Gastroesophageal sphincter (tissue), 4 donors: Measurements from ENCODE around the gene CCDC60. TPM values are rescaled to one million over a fixed set of nuclear protein-coding genes. Genes with fewer than 3 reads are reported as not detected.

Experiments used
- ATAC-seq: fragments of 150-250 bp; one replicate; pipeline ENCODE4 v1.9.1; 2016; ENCODE audit warnings: mild to moderate bottlenecking, moderate library complexity
- H3K27ac ChIP-seq, 4 donors: fragments of 200-600 bp; sonication (generic) in 3 of 4; 1 replicate in 3 of 4; 2 replicates in 1 of 4; pipeline ENCODE4 v1.5.1; 2016 to 2019
- H3K27me3 ChIP-seq: fragments of 200-600 bp; sonication (generic); one replicate; pipeline ENCODE4 v1.5.1; 2019
- H3K36me3 ChIP-seq, 2 donors: fragments of 200-600 bp; sonication (generic); one replicate each; pipeline ENCODE4 v1.5.1; 2019; ENCODE audit warnings: control low read depth in 1 of 2
- H3K4me1 ChIP-seq, 3 donors: fragments of 200-600 bp; sonication (generic); 1 replicate in 2 of 3; 2 replicates in 1 of 3; pipeline ENCODE4 v1.5.1; 2016 to 2019; ENCODE audit warnings: control low read depth in 2 of 3
- H3K4me3 ChIP-seq, 2 donors: fragments of 200-600 bp; sonication (generic); one replicate each; pipeline ENCODE4 v1.5.1; 2019; ENCODE audit warnings: mild to moderate bottlenecking in 1 of 2, moderate library complexity in 1 of 2
- H3K9me3 ChIP-seq, 3 donors: fragments of 200-600 bp; sonication (generic); one replicate each; pipeline ENCODE4 v1.5.1; 2017 to 2019; ENCODE audit warnings: control low read depth in 2 of 3
- CTCF ChIP-seq, 4 experiments: fragments of 200-600 bp in 2 of 4; fragments of 450-650 bp in 2 of 4; sonication (generic) in 1 of 4; IDR thresholded peaks; one replicate each; pipeline ENCODE4 v1.5.1; 2017 to 2019; ENCODE audit warnings: antibody characterized with exemption in 4 of 4, mild to moderate bottlenecking in 2 of 4, moderate library complexity in 2 of 4
- EP300 ChIP-seq: sonication (generic); formaldehyde crosslinking; IDR thresholded peaks from one replicate; pipeline ENCODE4 v1.6.1; 2017; ENCODE audit warnings: antibody characterized with exemption, mild to moderate bottlenecking
- POLR2A ChIP-seq, 2 donors: fragments of 450-650 bp; IDR thresholded peaks; one replicate each; pipeline ENCODE4 v1.6.1; 2017; ENCODE audit warnings: antibody characterized with exemption in 2 of 2, mild to moderate bottlenecking in 2 of 2, moderate library complexity in 1 of 2
- POLR2AphosphoS5 ChIP-seq: sonication (generic); formaldehyde crosslinking; IDR thresholded peaks from one replicate; pipeline ENCODE4 v1.6.1; 2017; ENCODE audit warnings: antibody characterized with exemption
- WGBS, 2 donors: methylation state at CpG; one replicate each; pipeline ENCODE4 v1.1.5; 2018; ENCODE audit warnings: low coverage in 1 of 2; 5-methylcytosine and 5-hydroxymethylcytosine counted together
- total RNA-seq, 4 donors: library from RNA; depleted of rRNA; stranded (reverse); fragments of >200 nt; gene quantifications; one replicate each; pipeline ENCODE4 v1.1.0, GENCODE V29; 2016

CCDC60 gene
- total RNA-seq, 4 donors from 2014 or later = 0.40 TPM; not detected in 3

- ATAC-seq = no peak
- Histone ChIP-seq H3K4me1 (peaks cover 0 to 73% (median 4%) of the 10 kb centered on the region in 3 donors), H3K4me3 (no peak overlapping the region), H3K27ac (peak overlapping the region in 3 of 4 donors; percentile 62 to 77 (median 68)), H3K27me3 (no peaks in the 10 kb centered on the region), H3K9me3 (no peaks in the 10 kb centered on the region), H3K36me3 (no peaks in the 10 kb centered on the region)
- WGBS, 2 donors = 11 to 16% methylated on average over 3 of the region's 3 CpGs
- no peak for TF ChIP-seq POLR2A (IDR thresholded peaks at IDR 0.05)
These were observed 38.5 kb downstream of the CCDC60 start for GRCh38 chr12:119373001-119373400.

GRCh38 chr12:119373666-119374065 lies 39.1 kb downstream of the CCDC60 start:
- Histone ChIP-seq H3K9me3 (no peaks in the 10 kb centered on the region), H3K36me3 (no peaks in the 10 kb centered on the region), H3K27ac (peak overlapping the region in 3 of 4 donors; percentile 62 to 77 (median 68)), H3K4me1 (peaks cover 0 to 72% (median 4%) of the 10 kb centered on the region in 3 donors), H3K27me3 (no peaks in the 10 kb centered on the region), H3K4me3 (no peak overlapping the region)
- TF ChIP-seq CTCF (IDR thresholded peaks at IDR 0.05) (no peak), POLR2AphosphoS5 (peak; percentile 12)
- ATAC-seq = no peak
- 19 to 43% methylated on average over 1 to 2 of the region's 2 CpGs for WGBS, 2 donors

GRCh38 chr12:119374635-119375034 lies 40.1 kb downstream of the CCDC60 start:
- Histone ChIP-seq H3K4me1 (peaks cover 0 to 72% (median 0%) of the 10 kb centered on the region in 3 donors), H3K9me3 (no peaks in the 10 kb centered on the region), H3K27me3 (no peaks in the 10 kb centered on the region), H3K27ac (no peak overlapping the region), H3K36me3 (no peaks in the 10 kb centered on the region), H3K4me3 (no peak overlapping the region)
- no peak for ATAC-seq
- 70 to 92% methylated on average over 4 of the region's 4 CpGs for WGBS, 2 donors
- no peak for TF ChIP-seq EP300
- TF ChIP-seq POLR2AphosphoS5 = no peak
- TF ChIP-seq POLR2A (IDR thresholded peaks at IDR 0.05) = no peak
- no peak for TF ChIP-seq CTCF (IDR thresholded peaks at IDR 0.05)

- Histone ChIP-seq H3K4me3 (no peak overlapping the region), H3K9me3 (no peaks in the 10 kb centered on the region), H3K4me1 (peaks cover 0 to 66% (median 0%) of the 10 kb centered on the region in 3 donors), H3K36me3 (no peaks in the 10 kb centered on the region), H3K27ac (no peak overlapping the region), H3K27me3 (no peaks in the 10 kb centered on the region)
- TF ChIP-seq CTCF (IDR thresholded peaks at IDR 0.05) (no peak), EP300 (no peak), POLR2AphosphoS5 (no peak), POLR2A (IDR thresholded peaks at IDR 0.05) (no peak)
- 66 to 75% methylated on average over 7 of the region's 7 CpGs for WGBS, 2 donors
- no peak for ATAC-seq
These were observed 40.8 kb downstream of the CCDC60 start for GRCh38 chr12:119375075-119375882.

GRCh38 chr12:119375883-119376190 lies 41.3 kb downstream of the CCDC60 start:
- TF ChIP-seq CTCF (IDR thresholded peaks at IDR 0.05) (no peak), POLR2AphosphoS5 (no peak), POLR2A (IDR thresholded peaks at IDR 0.05) (no peak), EP300 (no peak)
- H3K27ac ChIP-seq = no peak overlapping the region
- ATAC-seq = no peak
- 10 to 22% methylated on average over 2 to 5 of the region's 5 CpGs for WGBS, 2 donors
- no peaks in the 10 kb centered on the region for H3K27me3 ChIP-seq
- H3K9me3 ChIP-seq = no peaks in the 10 kb centered on the region
- no peak overlapping the region for H3K4me3 ChIP-seq
- H3K4me1 ChIP-seq = peaks cover 0 to 61% (median 0%) of the 10 kb centered on the region in 3 donors
- H3K36me3 ChIP-seq = no peaks in the 10 kb centered on the region
